Measurements from ENCODE around the gene HRCT1.

- no peak for TF ChIP-seq CTCF (conservative IDR thresholded peaks at IDR 0.05; ENCODE audit: low read depth in 2 of 2)
- TF ChIP-seq, protein P1, sequence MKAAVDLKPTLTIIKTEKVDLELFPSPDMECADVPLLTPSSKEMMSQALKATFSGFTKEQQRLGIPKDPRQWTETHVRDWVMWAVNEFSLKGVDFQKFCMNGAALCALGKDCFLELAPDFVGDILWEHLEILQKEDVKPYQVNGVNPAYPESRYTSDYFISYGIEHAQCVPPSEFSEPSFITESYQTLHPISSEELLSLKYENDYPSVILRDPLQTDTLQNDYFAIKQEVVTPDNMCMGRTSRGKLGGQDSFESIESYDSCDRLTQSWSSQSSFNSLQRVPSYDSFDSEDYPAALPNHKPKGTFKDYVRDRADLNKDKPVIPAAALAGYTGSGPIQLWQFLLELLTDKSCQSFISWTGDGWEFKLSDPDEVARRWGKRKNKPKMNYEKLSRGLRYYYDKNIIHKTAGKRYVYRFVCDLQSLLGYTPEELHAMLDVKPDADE (IDR thresholded peaks at IDR 0.05), result no peak
- no peak for TF ChIP-seq JUNB (IDR thresholded peaks at IDR 0.05; ENCODE audit: unreplicated experiment)
- no peak for TF ChIP-seq CREB1 (CRISPR knock-in tag; IDR thresholded peaks at IDR 0.05; ENCODE audit: low read depth)
- no peak for TF ChIP-seq EZH2phosphoT487 (IDR thresholded peaks at IDR 0.05; ENCODE audit: unreplicated experiment)
- no peak for TF ChIP-seq EZH2 (IDR thresholded peaks at IDR 0.05; ENCODE audit: low read depth, unreplicated experiment)
- TF ChIP-seq STAT1 (IDR thresholded peaks at IDR 0.05; ENCODE audit: unreplicated experiment), result no peak
- no peak for TF ChIP-seq POLR2AphosphoS5 (IDR thresholded peaks at IDR 0.05; ENCODE audit: low read depth)
- no peak for TF ChIP-seq REST (IDR thresholded peaks at IDR 0.05; ENCODE audit: unreplicated experiment)
- no peak for TF ChIP-seq ZNF462 (CRISPR knock-in tag; IDR thresholded peaks at IDR 0.05)
- no peak for TF ChIP-seq ZNF114 (CRISPR knock-in tag; IDR thresholded peaks at IDR 0.05)
- no peak for TF ChIP-seq ZNF331 (CRISPR knock-in tag; IDR thresholded peaks at IDR 0.05; ENCODE audit: low read depth)
Measured at GRCh38 chr9:35930521-35930920, 24.5 kb downstream of the HRCT1 start.
